ENCODE results near the gene PLP2.

DNA sequence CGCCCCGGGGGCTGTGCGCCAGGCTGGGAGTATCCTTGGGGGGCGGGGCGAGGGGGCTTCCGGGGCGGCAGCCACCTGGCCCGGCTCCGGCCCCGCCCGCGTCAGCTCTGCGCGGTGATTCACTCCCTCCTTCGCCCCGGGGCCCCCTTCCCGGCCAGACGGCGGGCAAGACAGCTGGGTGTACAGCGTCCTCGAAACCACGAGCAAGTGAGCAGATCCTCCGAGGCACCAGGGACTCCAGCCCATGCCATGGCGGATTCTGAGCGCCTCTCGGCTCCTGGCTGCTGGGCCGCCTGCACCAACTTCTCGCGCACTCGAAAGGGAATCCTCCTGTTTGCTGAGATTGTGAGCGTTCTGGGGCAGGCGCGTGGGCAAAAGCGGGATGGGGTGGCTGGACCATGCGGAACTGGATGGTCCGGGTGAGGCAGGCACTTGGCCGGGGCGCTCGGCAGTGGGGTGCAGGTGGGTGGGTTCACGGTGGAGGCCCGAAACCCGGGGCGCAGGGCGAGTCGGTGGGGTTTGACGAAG lies at the start of gene PLP2:
- TF ChIP-seq, protein P1, sequence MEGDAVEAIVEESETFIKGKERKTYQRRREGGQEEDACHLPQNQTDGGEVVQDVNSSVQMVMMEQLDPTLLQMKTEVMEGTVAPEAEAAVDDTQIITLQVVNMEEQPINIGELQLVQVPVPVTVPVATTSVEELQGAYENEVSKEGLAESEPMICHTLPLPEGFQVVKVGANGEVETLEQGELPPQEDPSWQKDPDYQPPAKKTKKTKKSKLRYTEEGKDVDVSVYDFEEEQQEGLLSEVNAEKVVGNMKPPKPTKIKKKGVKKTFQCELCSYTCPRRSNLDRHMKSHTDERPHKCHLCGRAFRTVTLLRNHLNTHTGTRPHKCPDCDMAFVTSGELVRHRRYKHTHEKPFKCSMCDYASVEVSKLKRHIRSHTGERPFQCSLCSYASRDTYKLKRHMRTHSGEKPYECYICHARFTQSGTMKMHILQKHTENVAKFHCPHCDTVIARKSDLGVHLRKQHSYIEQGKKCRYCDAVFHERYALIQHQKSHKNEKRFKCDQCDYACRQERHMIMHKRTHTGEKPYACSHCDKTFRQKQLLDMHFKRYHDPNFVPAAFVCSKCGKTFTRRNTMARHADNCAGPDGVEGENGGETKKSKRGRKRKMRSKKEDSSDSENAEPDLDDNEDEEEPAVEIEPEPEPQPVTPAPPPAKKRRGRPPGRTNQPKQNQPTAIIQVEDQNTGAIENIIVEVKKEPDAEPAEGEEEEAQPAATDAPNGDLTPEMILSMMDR (conservative IDR thresholded peaks at IDR 0.05 in 1 of 2, IDR thresholded peaks at IDR 0.05 in 1 of 2; ENCODE audit: low read depth in 1 of 2, low read length in 2 of 2): no peak
- TF ChIP-seq EZH2 (IDR thresholded peaks at IDR 0.05; ENCODE audit: low read length, missing control alignments): no peak
